ENCODE measurements around the gene IL27RA.
"Not testable (repeated sequence)": the region's sequence is repeated elsewhere in the genome, so short reads cannot be mapped to it uniquely, and the experiment has no call there.

Gene IL27RA

GRCh38 chr19:14048443-14049153 lies 17.0 kb downstream of the IL27RA start:
- H3K4me1 Mint-ChIP-seq, result no peaks in the 10 kb centered on the region
- peak; percentile 54 to 65 (median 64) for TF ChIP-seq CTCF (IDR thresholded peaks at IDR 0.05; ENCODE audit: unreplicated experiment in 3 of 3)
- H3K27ac Mint-ChIP-seq, result no peak overlapping the region
- peaks cover 3% of the 10 kb centered on the region for H3K27me3 Mint-ChIP-seq (ENCODE audit: low read depth)
- H3K36me3 Mint-ChIP-seq (ENCODE audit: low read depth), result peaks cover 9% of the 10 kb centered on the region
- H3K9me3 Mint-ChIP-seq, result peaks cover 3% of the 10 kb centered on the region
- no peak overlapping the region for H3K4me3 Mint-ChIP-seq

- Mint-ChIP-seq H3K27me3 (ENCODE audit: low read depth) (peaks cover 8% of the 10 kb centered on the region), H3K4me1 (no peaks in the 10 kb centered on the region), H3K4me3 (no peak overlapping the region), H3K36me3 (ENCODE audit: low read depth) (peaks cover 18% of the 10 kb centered on the region), H3K9me3 (peaks cover 3% of the 10 kb centered on the region), H3K27ac (no peak overlapping the region)
- TF ChIP-seq CTCF (IDR thresholded peaks at IDR 0.05; ENCODE audit: unreplicated experiment in 3 of 3), result no peak
These were observed 18.9 kb downstream of the IL27RA start for GRCh38 chr19:14050512-14050911.

GRCh38 chr19:14050961-14051360 lies 19.4 kb downstream of the IL27RA start:
- not testable (repeated sequence) for H3K9me3 Mint-ChIP-seq; H3K4me1 Mint-ChIP-seq; H3K27me3 Mint-ChIP-seq (ENCODE audit: low read depth); H3K4me3 Mint-ChIP-seq; H3K27ac Mint-ChIP-seq
- peaks cover 19% of the 10 kb centered on the region for H3K36me3 Mint-ChIP-seq (ENCODE audit: low read depth)

GRCh38 chr19:14051980-14052379 lies 20.4 kb downstream of the IL27RA start:
- Mint-ChIP-seq H3K36me3 (ENCODE audit: low read depth) (peaks cover 19% of the 10 kb centered on the region), H3K27me3 (ENCODE audit: low read depth) (peaks cover 16% of the 10 kb centered on the region), H3K4me3 (no peak overlapping the region), H3K27ac (no peak overlapping the region), H3K9me3 (peaks cover 3% of the 10 kb centered on the region), H3K4me1 (no peaks in the 10 kb centered on the region)
- no peak for TF ChIP-seq CTCF (IDR thresholded peaks at IDR 0.05; ENCODE audit: unreplicated experiment in 3 of 3)

- H3K4me3 Mint-ChIP-seq, result no peak overlapping the region
- H3K4me1 Mint-ChIP-seq, result no peaks in the 10 kb centered on the region
- peaks cover 18% of the 10 kb centered on the region for H3K27me3 Mint-ChIP-seq (ENCODE audit: low read depth)
- no peak overlapping the region for H3K27ac Mint-ChIP-seq
- peaks cover 3% of the 10 kb centered on the region for H3K9me3 Mint-ChIP-seq
- H3K36me3 Mint-ChIP-seq (ENCODE audit: low read depth), result peaks cover 19% of the 10 kb centered on the region
- no peak for TF ChIP-seq CTCF (IDR thresholded peaks at IDR 0.05; ENCODE audit: unreplicated experiment in 3 of 3)
These were observed 20.9 kb downstream of the IL27RA start for GRCh38 chr19:14052470-14052869.

- H3K36me3 Mint-ChIP-seq (ENCODE audit: low read depth), result peaks cover 19% of the 10 kb centered on the region
- H3K4me3 Mint-ChIP-seq, result no peak overlapping the region
- no peak for TF ChIP-seq CTCF (IDR thresholded peaks at IDR 0.05; ENCODE audit: unreplicated experiment in 3 of 3)
- peaks cover 22% of the 10 kb centered on the region for H3K27me3 Mint-ChIP-seq (ENCODE audit: low read depth)
- H3K9me3 Mint-ChIP-seq, result peaks cover 3% of the 10 kb centered on the region
- H3K27ac Mint-ChIP-seq, result no peak overlapping the region
- no peaks in the 10 kb centered on the region for H3K4me1 Mint-ChIP-seq
These were observed 21.5 kb downstream of the IL27RA start for GRCh38 chr19:14053032-14053431.

All from nephron (organoid).